NCI-H226 (cell line): ENCODE data around the gene FBXO44.

ENCODE experiments used
- DNase-seq: peaks from one replicate; pipeline ENCODE4 v3.0.0-alpha.2; 2015

The FBXO44 gene

DNA sequence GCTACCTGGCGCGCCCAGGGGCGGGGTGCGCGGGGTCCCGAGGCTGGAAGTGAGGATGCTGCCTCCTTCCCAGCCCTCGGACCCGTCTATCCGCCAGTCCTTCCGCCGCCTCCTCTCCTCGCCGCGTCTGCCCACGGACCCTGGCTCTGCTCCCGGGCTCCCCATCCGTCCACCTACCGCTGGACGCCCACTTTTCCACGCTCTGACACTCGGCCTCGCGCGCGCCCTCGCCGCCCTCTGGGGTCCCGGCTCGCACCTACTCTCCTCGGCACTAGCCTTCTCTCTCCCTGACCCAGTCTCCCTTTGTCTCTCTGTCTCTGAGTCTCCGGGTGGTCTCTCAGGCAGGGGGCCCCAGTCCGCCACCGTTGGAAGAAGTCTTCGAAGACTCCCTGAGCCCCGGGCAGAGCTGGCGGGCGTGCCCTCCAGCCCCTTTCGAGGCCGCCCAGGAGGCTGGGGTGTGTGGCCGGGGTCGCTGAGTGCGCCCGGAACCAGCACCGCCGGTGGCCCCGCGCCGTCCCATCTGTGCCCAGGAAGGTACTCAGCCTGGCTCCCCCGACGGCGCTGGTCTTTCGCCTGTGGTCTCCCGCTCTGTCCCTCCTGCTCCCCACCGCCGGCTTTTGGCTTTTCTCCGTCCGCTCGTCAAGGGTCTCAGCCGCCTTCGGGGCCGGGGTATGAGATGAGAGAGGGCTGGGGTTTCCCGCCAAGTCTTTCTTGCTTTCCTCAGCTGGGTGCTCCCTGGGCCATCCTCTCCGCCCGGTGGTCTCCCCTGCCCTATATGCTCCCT, 37.4 kb downstream of the FBXO44 start:
- DNase-seq, result no peak

DNA sequence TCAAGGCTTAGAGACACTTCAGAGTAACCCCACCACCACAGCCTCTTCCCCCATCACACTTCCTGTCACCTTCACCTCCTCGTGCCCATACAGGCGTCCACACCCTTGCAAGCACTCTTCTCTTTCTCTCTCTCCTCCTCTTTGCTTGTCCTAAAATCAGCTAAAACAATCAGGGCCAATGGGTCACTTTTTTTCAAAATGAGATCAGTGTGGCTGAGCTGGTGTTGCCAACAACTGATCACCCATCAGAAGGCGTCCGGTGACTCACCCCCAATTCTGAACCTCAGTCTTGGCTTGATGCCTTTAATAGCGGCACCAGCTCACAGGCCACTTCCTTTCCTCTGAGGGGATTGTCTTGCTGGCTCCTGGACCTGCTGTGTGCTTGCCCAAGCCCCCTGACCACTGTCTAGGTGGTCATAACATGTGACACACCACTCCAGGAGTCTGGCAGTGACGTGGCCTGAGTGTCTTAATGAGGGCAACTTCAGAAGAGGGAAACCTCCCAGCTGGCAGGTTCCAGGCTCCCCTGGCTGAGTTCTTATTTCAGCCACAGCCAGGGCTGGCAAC, 38.4 kb downstream of the FBXO44 start:
- DNase-seq, result peak; percentile 57

DNA sequence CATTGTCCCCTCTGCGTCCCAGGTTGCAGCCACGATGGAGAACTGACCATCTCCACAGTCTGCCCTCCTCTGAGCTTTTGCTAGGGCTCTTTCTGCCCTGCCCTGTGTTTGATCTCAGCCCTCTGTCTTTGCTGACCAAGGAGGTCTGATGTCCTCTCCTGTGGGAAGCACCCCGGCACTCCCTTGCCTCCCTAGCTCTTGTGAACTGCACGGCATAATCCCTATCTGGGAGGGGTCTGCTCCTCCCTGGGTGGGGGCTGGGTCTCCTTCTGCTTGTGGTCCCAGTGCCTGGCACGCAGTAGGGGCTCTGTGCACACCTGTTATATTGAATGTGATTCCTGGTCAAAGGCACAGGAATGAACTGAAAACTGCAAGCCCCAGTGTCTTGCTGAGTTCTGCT, 39.2 kb downstream of the FBXO44 start:
- DNase-seq, result no peak

DNA sequence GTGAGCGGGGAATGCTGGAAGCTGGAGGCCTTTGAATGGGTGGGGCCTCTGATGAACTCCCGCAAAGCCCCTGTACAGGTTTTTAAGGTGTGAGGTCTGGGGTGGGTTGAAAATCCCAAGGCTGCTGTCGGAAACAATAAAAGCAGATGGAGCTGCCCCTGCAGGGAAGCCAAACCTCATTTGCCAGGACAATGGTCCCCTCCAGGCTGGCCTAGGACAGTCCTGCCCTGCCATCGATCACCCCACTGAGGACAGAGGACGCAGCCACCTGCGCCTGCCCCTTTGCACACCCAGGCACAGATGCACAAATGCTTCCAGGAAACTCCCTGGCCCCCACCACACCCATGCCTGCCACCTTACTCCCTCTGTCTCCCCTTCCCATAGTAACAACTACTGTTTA, 41.2 kb downstream of the FBXO44 start:
- no peak for DNase-seq

DNA sequence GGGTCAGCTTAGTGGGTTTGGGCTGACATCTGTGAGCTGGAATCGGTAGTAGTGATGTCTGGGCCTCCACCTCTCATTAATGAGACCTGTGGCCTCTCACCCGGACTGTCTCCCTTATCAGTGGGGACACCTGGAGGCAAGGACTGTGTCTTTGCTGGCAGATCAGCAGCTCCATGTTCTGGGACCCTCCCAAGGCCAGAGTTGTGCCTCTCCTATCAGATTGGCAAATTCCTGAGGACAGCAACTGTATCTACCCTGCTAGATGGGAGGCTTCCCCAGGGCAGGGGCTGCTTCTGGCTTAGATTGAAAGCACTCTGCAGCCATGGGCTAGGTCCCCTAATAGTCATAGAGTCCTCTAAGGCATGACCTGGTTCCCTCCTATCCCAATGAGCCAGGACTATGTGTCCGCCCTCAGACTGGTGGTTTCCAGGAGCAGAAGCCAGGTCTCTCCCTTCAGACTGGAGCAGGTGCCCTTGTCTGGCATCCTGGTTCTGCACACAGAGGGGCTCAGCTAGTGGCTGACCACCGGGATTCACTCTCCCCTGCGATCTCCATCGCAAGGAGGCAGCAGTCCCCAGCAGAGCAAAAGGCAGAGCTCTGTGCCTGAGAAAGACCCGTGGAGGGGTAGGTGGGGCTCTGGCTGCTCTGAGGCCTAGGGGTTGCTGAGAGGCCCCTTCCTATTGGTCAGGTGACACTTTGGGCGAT, 42.7 kb downstream of the FBXO44 start:
- DNase-seq, result no peak

DNA sequence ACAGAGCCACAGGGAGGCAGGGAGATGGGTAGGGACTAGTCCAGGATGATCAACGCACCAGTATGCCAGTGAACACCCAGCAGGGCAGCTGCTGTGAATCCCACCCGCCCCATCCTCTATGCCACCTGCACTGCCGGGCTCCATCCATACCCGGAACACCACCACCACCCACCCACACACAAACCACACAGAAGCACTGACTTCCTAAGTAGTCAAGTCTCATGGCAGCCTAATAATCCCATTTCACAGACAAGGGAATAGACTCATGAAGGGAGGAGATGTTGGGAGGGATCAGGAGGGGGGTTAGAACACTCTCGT, 43.2 kb downstream of the FBXO44 start:
- no peak for DNase-seq

DNA sequence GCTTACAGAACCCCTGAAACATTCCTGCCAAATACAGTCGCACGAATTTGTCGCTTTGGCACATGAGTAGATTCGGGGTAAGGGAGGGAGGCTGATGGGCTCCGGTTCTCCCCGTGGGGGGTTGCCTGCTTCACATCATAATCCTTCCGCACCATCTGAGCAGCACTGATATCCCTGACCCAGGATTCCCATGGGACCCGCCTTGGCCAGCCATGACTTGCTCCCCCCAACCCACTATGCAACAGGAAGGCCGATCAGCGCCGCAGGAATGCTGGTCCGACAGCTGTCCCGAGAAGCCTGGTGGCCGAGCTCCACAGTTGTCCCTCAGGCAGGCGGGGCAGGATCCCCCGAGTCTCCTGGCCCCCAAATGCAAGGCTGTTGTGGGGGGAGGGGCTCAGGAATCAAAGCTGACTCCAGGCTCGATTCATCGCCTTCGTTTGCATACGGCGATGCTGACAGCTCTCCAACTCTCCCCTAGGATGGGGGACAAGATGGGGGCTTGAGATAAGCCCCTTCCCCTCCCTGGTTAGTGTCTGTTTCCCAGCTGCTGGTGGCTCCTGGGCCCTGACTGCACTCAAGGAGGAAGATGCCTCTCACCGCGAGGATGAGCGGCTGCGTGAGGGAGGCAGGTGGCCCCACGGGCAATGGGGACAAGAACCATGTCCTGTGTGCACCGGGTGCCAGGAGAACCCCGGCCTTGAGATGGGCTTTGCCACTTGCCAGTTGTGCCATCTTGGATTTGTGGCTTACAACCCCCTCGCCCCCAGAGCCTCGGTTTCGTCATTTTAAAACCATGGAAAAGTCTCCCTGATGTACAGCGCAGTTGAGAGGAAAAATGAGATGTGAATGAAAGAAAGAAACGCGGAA, 46.2 kb downstream of the FBXO44 start:
- DNase-seq, result no peak

DNA sequence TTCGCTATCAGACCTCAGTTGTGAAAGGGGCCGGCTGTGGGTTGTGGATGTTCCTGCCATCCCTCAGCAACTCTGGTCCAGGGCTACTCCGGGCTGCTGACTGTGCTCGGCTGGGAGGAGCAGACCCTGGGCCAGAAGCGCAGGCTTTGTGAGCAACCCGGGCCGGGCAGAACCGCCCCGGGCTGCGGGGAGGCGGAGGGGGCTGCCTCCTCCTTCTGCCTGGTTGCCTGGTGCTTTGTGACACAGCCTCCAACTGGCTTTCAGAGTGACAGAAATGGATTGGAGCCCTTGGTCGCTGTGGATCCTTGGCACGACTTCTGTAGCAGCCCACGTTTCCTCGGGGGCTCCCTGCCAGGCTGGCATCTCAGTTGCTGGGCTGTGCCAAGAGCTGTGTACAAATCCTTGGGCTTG, 46.9 kb downstream of the FBXO44 start:
- no peak for DNase-seq

DNA sequence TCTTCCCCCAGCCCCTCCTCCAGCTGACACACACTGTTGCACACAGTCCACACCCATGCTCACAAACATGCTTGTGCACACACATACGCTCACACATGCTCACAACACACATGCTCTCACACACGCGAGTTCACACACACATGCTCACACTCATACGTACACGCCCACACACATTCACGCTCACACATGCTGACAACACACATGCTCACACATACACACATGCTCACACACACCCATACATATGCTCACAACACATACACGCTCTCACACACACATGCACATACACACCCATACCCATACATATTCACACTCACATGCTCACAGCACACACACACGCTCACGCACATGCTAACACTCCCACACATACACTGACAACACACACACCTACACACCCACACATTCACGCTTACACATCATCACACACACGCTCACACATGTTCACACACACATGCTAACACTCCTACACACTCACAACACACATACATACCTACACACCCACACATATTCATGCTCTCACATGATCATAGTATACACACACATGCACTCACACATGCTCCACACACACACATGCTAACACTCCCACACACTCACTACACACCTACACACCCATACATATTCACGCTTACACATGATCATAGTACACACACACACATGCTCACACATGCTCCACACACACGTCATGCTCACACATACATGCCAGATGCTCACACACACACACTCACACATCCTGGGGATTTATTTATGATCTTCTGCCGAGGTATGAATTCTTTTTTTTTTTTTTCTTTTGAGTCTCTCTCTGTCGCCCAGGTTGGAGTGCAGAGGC, 47.5 kb downstream of the FBXO44 start:
- no peak for DNase-seq

DNA sequence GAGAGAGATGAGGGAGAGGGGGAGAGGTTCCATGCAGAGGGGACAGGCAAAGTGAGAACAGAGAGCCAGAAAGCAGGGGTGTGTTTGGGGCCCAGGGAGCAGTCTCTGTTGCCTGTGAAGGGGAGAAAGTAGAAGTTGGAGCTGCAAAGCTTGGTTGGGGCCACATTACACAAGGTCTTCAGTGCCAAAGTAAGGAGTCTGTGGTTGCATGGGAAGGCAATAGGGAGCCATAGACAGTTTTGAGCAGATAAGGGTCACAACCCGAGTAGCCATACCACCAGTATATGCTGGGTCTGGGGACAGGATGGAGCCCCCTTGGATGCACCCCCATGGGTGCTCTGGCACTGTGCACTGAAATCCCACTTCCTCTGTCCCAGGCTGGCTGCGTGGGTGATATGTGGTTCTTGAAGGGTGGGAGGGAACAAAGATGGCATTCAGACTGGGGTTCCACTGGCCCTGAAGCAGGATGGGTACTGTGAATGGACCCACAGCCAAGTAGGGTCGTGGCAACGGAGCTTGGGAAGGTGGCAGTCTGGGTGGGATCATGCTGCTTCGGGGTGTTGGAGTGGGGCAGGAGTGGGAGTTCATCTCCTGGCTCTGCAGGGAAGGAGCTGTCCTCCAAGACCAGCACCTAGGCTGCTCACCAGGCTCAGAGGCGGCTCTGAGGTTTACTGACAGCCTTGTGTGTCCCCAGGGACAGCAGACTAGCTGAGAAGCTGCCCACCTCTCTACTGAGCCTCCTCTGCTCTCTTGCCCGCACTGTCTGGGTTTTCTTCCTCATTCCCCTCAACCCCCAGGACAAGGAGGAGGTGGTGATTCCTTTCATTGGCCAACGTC, 48.9 kb downstream of the FBXO44 start:
- no peak for DNase-seq

DNA sequence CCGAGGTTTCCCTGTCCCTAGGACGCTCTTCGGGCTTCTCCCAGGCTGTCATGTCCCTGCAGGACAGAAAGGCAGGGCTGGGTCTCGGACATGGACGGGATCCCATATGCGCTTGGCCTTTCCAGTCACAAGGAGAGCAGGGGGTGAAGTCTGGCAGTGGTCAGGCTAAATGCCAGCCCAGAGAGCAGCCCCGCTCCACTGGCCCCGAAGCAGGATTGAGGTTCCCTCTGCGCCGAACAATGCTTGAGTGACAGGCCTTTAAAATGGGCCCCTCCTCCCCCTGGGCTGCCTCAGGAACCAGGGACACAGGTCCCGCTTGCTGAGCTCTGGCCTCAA, 49.5 kb downstream of the FBXO44 start:
- DNase-seq, result no peak

DNA sequence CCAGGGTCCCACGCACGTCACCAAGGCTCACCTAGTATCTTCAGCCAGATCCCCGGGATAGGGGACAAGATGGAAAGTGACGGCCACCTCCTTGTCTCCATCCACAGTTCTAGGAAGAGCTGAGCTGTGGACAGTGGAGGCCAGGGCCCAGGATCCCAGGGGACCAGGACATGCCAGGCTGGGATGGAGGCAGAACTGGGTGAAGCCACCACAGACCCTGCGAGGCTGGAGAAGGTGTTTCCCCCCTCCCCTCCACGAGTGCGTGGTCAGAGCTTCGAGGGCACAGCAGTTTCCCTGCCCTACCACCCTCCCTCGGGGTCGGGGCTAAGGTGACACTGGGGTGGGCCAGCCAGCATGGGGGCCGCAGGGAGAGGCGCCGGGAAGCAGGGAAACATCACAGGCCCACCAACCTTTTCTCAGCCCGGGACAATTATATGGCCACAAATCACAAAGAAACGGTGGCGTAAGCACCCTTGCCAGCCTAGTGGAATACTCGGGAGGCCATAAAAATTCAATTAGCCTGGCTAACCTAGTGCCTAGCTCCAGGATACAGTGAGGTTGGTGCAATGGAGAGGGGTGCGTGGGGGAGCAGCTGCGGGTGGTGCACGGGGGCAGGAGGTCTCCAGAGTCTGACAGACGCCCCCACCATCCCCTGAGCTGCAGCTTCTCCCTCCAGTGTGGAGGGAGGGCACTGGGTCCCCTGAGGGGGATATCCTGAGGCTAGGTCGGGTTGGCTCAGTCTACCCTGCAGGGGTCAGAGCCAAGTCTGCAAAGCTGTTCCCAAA, 50.2 kb downstream of the FBXO44 start:
- no peak for DNase-seq

DNA sequence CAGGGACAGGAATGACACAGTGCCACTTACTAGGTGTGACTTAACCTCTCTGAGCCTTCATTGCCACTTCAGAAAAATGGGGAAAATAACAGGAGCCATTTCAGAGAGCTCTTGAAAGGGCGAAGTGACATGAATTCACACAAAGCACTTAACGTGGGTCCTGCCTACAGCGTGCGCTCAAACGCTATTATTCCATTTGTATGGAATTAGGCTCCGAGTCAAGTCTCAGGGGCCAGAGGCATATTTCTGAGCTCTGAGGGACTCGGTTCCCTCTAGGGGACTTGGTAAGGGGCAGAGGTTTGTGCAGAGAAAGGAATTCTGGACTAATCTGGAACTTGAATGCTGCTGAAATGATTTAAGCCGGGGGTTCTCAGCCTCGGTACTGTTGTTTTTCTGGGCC, 50.9 kb downstream of the FBXO44 start:
- no peak for DNase-seq

DNA sequence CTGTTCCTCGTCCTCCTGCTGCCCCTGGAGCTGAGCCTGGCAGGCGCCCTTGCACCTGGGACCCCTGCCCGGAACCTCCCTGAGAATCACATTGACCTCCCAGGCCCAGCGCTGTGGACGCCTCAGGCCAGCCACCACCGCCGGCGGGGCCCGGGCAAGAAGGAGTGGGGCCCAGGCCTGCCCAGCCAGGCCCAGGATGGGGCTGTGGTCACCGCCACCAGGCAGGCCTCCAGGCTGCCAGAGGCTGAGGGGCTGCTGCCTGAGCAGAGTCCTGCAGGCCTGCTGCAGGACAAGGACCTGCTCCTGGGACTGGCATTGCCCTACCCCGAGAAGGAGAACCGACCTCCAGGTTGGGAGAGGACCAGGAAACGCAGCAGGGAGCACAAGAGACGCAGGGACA, 51.6 kb downstream of the FBXO44 start:
- no peak for DNase-seq

DNA sequence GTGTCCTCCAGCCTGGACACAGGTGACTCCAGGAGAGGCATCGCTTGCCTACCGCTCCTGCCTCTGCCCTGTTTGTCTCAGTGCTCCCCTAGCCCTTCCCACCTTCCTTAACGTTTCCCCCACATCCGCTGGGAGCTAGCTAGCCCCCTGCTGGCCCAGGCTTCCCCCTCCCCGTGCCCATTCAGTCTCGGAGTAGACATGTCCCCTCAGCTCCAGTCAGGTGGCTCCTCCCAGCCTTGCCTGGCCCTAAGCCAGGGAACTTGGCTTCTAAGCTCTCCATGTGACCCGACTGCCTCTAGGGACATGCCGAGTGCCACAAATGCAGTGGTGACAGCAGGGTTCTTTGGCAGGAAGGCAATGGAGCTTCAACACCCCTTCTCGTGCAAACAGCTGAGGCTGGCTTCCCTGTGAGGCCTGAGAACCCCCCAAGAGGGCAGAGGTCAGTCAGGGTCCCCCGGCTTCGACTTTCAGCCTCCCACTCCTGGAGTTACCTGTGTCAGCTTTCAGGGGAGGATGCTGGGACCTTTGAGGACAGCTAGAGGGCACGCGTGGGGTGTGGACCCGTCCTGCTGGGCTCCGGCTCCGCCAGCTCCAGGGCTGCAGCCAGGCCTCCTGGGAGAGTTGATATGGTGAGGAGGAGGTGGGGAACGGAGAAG, 53.1 kb downstream of the FBXO44 start:
- DNase-seq, result no peak

DNA sequence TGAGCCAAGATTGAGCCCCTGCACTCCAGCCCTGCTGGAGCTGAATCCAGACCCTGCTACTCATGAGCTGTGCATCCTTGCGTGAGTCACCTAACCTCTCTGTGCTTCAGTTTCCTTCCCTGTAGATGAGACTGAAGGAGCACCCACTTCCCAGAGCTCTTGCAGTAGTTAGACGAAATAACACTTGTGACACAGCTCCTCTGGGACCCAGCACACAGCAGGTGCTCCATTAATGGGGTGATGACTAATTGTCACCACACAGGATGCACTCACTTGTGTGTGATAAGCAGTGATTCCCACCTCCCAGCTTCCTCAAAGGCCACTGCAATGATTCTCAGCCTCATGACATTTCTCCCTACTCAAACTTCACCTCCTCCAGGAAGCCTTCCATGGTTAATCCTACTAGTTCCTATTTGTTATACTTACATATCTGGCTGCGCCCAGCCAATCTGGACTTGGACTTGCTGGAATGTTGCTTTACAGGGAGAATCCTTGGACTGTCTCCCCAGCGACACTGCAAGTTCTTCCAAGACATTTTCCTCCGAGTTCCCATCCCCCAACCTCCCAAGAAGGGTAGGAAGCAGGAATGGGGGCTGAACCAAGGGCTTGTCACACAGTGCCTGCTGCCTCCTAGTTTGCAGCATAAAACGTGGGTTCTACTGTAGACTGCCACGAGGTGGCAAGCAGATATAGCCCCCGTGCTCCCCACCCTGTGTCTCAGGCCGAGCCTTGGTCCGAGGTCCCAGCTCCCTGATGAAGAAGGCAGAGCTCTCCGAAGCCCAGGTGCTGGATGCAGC, 54.1 kb downstream of the FBXO44 start:
- DNase-seq, result no peak

DNA sequence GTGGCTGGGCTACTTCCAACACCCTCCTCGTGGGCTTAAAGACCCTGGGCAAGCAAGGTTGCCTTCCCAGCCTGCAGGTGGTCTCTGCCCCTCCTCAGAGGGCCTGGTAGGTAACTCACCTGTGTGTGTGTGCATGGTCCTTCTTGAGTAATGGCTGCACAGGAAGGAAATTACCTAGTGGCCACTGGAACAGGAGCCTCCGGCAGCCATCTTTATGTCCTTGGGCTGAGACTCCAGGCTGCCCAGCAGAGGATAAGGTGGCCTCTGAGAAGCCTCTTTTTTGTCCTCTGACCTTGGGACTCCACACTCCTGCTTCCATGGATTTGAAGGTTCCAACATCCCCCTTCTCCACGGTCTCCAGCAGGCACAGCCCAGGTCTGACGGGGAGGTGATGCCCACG, 56.8 kb downstream of the FBXO44 start:
- DNase-seq, result no peak

DNA sequence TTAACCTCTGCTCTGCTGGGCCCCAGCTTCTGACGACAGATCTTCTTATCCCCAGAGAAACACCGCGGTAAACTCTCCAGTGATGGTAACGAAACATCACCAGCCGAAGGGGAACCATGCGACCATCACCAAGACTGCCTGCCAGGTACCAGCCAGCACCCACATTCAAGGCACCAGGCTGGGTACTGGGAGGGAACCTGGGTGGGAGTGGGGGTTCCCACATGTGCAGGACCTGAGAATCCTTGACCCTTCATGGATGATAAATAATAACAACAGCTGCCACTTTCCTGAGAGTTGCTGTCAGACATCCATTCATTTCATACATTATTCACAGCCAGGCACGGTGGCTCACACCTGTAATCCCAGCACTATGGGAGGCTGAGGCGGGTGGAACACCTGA, 57.6 kb downstream of the FBXO44 start:
- DNase-seq, result no peak
